Loucy (cell line): ENCODE results near the gene TENM4.

Source experiments
- CTCF ChIP-seq: fragments of 200-600 bp; sonication (generic); conservative IDR thresholded peaks from 2 replicates; pipeline ENCODE4 v1.5.1; 2014; ENCODE audit warnings: mild to moderate bottlenecking, antibody characterized with exemption, low read length
- EZH2phosphoT487 ChIP-seq: fragments of 200-600 bp; IDR thresholded peaks from 2 replicates; pipeline ENCODE4 v1.6.1; 2018; ENCODE audit warnings: antibody characterized with exemption, mild to moderate bottlenecking, moderate library complexity, borderline replicate concordance

- TF ChIP-seq CTCF (no peak), EZH2phosphoT487 (no peak)
Measured at GRCh38 chr11:79089601-79090000, 351.2 kb downstream of the TENM4 start.
